Measurements from ENCODE around the gene TRMT10A. TPM values are rescaled to one million over a fixed set of nuclear protein-coding genes. Genes with fewer than 3 reads are reported as not detected.

Gene TRMT10A
- total and polyA plus RNA-seq, 2 of the 13 experiments (the other 11 are each of a cell fraction or from before 2014, with no cell fraction given) = 3.9 to 12.6 TPM

GRCh38 chr4:99574530-99575324 lies 10.9 kb upstream of the TRMT10A start, which contains the start of gene MTTP (continued):
- TF ChIP-seq ZNF280B (CRISPR knock-in tag; IDR thresholded peaks at IDR 0.05; ENCODE audit: borderline replicate concordance) (no peak), ZC3H4 (CRISPR knock-in tag; IDR thresholded peaks at IDR 0.05; ENCODE audit: borderline replicate concordance) (no peak), GRHL1 (CRISPR knock-in tag; conservative IDR thresholded peaks at IDR 0.05) (no peak), CEBPZ (IDR thresholded peaks at IDR 0.05; ENCODE audit: low read length) (no peak), RXRA (CRISPR knock-in tag; IDR thresholded peaks at IDR 0.05) (no peak; the same call in 1 of the 2 replicates), RFX5 (IDR thresholded peaks at IDR 0.05; ENCODE audit: low read depth, low read length) (no peak), ZNF646 (CRISPR knock-in tag; IDR thresholded peaks at IDR 0.05) (no peak; the same call in 1 of the 2 replicates), PAF1 (CRISPR knock-in tag; IDR thresholded peaks at IDR 0.05) (no peak), ZMYM3 (CRISPR knock-in tag; IDR thresholded peaks at IDR 0.05) (peak; percentile 73; the same call in 1 of the 2 replicates), MED1 (CRISPR knock-in tag; IDR thresholded peaks at IDR 0.05) (peak; percentile 77), CHD4 (IDR thresholded peaks at IDR 0.05; ENCODE audit: borderline replicate concordance, low read length) (no peak), GMEB1 (CRISPR knock-in tag; IDR thresholded peaks at IDR 0.05; ENCODE audit: borderline replicate concordance) (peak; percentile 66; the same call in 1 of the 2 replicates)

Measured in HepG2 (cell line).